ENCODE data around the gene ADGRV1. TPM values are rescaled to one million over a fixed set of nuclear protein-coding genes. Genes with fewer than 3 reads are reported as not detected.

Gene ADGRV1
- total RNA-seq, 1 experiment from 2014 or later: 1.8 TPM

GRCh38 chr5:91104062-91104448 lies 545.5 kb downstream of the ADGRV1 start:
- in situ Hi-C loops (cut with HindIII; ENCODE audit: low pct_unique_long_range_greater_than_20kb, low sequenced_read_pairs): no loop called here
- DNase-seq (ENCODE audit: low read depth): no peak

- no peak for DNase-seq (ENCODE audit: low read depth)
- in situ Hi-C loops (cut with HindIII; ENCODE audit: low pct_unique_long_range_greater_than_20kb, low sequenced_read_pairs): no loop called here
These were observed 548.4 kb downstream of the ADGRV1 start for GRCh38 chr5:91106842-91107511.

GRCh38 chr5:91109634-91110033 lies 551.0 kb downstream of the ADGRV1 start:
- in situ Hi-C loops (cut with HindIII; ENCODE audit: low pct_unique_long_range_greater_than_20kb, low sequenced_read_pairs): no loop called here
- no peak for DNase-seq (ENCODE audit: low read depth)

DNA sequence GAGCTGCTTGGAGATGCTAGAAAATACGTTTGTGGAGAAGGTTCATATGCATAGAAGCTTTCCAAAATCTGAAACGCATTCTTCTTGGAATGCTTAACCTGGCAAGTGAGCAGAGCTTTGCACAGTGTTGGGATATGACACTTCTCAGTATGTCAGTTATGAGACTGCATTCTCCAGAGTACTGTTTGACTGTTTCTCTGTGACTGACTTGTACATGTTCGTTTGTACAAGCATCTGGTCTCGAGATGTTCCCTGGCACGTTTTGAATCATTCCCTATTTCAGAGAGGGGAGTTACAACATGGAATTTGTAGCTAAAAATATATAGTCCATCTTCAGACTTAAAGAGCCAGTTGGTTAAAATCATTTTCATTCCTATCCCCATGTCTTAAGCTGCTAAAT lies 552.1 kb downstream of the ADGRV1 start:
- DNase-seq (ENCODE audit: low read depth): no peak
- in situ Hi-C loops (cut with HindIII; ENCODE audit: low pct_unique_long_range_greater_than_20kb, low sequenced_read_pairs): no loop called here

GRCh38 chr5:91111473-91112238 lies 553.1 kb downstream of the ADGRV1 start:
- in situ Hi-C loops (cut with HindIII; ENCODE audit: low pct_unique_long_range_greater_than_20kb, low sequenced_read_pairs): no loop called here
- no peak for DNase-seq (ENCODE audit: low read depth)

DNA sequence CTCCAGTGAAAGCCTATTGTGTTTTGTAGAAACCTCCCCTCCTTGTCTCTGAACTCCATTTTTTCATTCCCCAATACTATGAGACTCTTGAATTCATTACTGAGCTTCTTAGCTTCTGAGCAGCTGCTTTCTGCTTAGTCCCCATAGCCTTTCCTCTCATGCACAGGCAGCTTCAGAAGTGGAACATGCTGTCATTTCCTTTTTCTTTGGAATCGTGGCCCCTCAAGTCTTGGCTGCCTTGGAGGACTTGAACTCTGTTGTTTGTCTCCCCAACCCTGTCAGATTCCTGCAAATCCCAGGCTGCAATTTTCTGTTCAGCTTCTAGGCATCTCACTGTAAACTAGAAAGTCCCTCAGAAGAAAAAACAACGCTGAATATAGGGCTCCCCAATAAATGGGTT lies 556.1 kb downstream of the ADGRV1 start:
- DNase-seq (ENCODE audit: low read depth): no peak
- in situ Hi-C loops (cut with HindIII; ENCODE audit: low pct_unique_long_range_greater_than_20kb, low sequenced_read_pairs): no loop called here

DNA sequence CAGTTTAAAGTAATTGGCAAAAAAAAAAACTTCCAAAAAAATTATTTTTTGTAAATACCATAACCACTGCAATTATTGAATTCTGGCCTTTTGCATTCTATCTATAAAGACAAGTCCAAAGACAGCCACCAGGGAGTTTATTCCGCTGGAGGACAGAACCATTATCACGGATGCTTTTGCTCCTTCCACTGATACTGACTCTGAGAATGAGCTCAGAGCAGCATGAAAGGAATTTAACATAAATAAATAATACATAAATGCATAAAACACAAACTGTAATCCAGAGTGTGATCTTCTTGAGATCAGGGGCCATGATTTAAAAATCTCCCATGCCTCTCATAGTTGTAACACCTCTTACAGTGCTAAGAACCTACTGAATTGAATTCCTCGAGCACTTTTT lies 559.8 kb downstream of the ADGRV1 start:
- no peak for DNase-seq (ENCODE audit: low read depth)
- in situ Hi-C loops (cut with HindIII; ENCODE audit: low pct_unique_long_range_greater_than_20kb, low sequenced_read_pairs): no loop called here

GRCh38 chr5:91118796-91119195 lies 560.2 kb downstream of the ADGRV1 start:
- no peak for DNase-seq (ENCODE audit: low read depth)
- in situ Hi-C loops (cut with HindIII; ENCODE audit: low pct_unique_long_range_greater_than_20kb, low sequenced_read_pairs): no loop called here

DNA sequence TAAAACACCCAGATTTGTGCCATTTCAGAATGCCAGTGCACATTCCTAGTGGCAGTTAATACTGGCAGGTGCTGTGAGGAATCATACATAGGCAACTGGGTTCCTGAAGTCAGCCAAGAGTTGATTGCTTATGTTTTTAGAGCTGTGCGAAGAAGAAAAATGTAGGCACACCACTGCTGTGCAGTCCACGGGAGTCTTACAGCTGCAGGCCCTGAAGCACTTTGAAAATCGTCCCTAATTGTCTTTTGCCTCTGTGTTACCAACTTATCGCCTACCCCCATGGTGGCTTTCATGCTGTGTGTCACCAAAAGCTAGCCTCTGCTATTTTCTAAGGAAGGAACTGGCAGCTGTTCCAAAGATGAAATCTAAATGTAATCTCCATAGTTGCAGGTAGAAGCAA lies 560.6 kb downstream of the ADGRV1 start:
- no peak for DNase-seq (ENCODE audit: low read depth)
- in situ Hi-C loops (cut with HindIII; ENCODE audit: low pct_unique_long_range_greater_than_20kb, low sequenced_read_pairs): no loop called here

GRCh38 chr5:91119981-91120850 lies 561.6 kb downstream of the ADGRV1 start:
- no peak for DNase-seq (ENCODE audit: low read depth)
- in situ Hi-C loops (cut with HindIII; ENCODE audit: low pct_unique_long_range_greater_than_20kb, low sequenced_read_pairs): no loop called here

DNA sequence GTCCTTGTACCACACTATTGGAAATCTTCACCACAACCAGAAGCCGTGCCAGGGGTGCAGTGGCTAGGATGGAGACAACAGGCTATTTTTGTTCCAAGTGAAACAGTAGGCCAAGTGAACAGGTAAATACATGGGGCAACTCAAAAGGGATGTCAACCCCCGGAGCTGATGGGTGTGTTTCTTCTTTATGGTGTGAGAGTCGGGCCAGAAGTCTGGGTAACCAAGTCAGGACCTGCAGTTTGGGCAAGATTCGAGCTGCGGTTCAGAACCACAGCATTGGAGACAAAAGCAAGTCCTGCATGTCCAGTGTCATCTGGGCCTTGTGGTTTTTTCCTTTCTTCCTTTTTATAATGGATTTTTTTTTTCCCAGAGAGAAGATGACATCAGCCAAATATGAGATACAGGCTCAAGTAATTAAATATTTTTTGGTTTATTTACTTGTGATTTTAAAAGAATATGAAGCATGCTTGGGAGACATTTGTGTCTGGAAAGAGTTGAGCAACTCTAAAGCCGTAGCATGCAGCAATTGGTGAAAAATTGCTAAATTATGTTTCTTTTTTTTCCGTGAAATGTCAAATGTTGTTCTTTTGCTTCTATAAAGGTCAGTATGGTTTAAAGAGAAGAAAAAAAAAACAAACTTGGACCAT lies 562.9 kb downstream of the ADGRV1 start:
- in situ Hi-C loops (cut with HindIII; ENCODE audit: low pct_unique_long_range_greater_than_20kb, low sequenced_read_pairs): no loop called here
- no peak for DNase-seq (ENCODE audit: low read depth)

GRCh38 chr5:91122651-91123050 lies 564.1 kb downstream of the ADGRV1 start:
- DNase-seq (ENCODE audit: low read depth): no peak
- in situ Hi-C loops (cut with HindIII; ENCODE audit: low pct_unique_long_range_greater_than_20kb, low sequenced_read_pairs): no loop called here

DNA sequence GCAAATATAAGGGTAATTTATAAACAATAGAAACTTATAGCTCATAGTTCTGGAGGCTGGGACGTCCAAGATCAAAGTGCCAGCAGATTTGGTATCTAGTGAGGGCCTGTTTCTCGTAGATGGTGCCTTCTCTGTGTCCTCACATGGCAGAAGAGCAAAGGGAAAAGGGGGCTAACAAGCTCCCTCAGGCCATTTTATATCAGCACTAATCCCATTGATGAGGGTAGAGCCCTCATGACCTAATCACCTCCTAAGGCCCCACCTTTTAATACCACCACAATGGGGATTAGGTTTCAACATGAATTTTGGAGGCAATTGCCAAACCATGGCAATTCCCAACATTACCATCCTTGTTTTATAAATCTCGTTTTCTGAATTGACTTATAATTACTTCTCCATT lies 564.7 kb downstream of the ADGRV1 start:
- no peak for DNase-seq (ENCODE audit: low read depth)
- in situ Hi-C loops (cut with HindIII; ENCODE audit: low pct_unique_long_range_greater_than_20kb, low sequenced_read_pairs): no loop called here

DNA sequence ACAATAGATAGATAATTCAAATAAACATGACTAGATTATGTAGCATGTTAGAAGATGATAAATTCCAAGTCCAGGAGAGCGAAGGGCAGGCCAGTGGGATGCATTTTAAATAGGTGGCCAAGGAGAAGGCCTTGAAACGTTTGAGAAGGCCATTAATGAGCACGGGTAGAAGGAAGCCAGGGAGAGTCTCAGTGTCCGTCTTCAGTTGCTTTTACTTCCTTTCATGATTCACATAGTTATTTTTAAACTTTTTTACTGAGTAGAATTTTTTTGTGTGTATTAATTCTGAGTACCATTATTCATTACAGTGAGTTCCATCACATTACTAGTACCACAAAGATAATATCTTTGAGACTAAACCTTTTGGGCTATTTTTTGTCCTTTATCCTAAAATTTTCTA lies 565.3 kb downstream of the ADGRV1 start:
- in situ Hi-C loops (cut with HindIII; ENCODE audit: low pct_unique_long_range_greater_than_20kb, low sequenced_read_pairs): no loop called here
- DNase-seq (ENCODE audit: low read depth): no peak

- in situ Hi-C loops (cut with HindIII; ENCODE audit: low pct_unique_long_range_greater_than_20kb, low sequenced_read_pairs): no loop called here
- DNase-seq (ENCODE audit: low read depth): no peak
These were observed 567.3 kb downstream of the ADGRV1 start for GRCh38 chr5:91125916-91126315.

DNA sequence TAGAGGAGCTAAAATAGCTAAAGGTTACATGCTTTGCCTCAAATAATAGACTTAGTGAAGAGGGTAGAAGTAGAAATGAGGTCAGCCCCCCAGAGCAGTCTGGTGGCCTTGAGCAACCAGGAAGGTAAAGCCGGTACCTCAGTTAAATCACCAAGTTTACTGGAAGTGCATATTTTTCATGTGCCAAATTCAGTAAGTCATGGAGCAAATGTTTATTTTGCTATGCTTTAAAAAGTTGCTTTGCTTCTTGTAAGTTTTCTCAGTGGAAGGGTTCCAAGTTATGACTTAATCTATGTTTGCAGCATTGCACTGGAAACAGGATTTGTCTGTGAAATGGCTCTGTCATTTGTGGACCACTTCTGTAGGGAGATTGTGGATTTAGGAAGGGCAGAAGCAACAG lies 567.9 kb downstream of the ADGRV1 start:
- in situ Hi-C loops (cut with HindIII; ENCODE audit: low pct_unique_long_range_greater_than_20kb, low sequenced_read_pairs): no loop called here
- DNase-seq (ENCODE audit: low read depth): no peak

- no peak for DNase-seq (ENCODE audit: low read depth)
- in situ Hi-C loops (cut with HindIII; ENCODE audit: low pct_unique_long_range_greater_than_20kb, low sequenced_read_pairs): no loop called here
These were observed 568.3 kb downstream of the ADGRV1 start for GRCh38 chr5:91126888-91127287.

GRCh38 chr5:91127456-91128081 lies 569.0 kb downstream of the ADGRV1 start:
- in situ Hi-C loops (cut with HindIII; ENCODE audit: low pct_unique_long_range_greater_than_20kb, low sequenced_read_pairs): no loop called here
- no peak for DNase-seq (ENCODE audit: low read depth)
